OCI-LY3 (cell line): ENCODE results near the gene PRKAR1A.

Source experiments
- H2AFZ ChIP-seq: fragments of 200-600, 300-600 bp; shearing (Covaris generic); 2 replicates; pipeline ENCODE4 v1.6.0; 2014; ENCODE audit warnings: antibody characterized with exemption, low read depth, low read length
- H3K27ac ChIP-seq: fragments of 200-600, 300-600 bp; sonication (generic); 2 replicates; pipeline ENCODE4 v1.5.1; 2014; ENCODE audit warnings: mild to moderate bottlenecking, low read length, moderate library complexity, mixed read lengths
- H3K27me3 ChIP-seq: fragments of 200-600, 300-600 bp; sonication (generic); 2 replicates; pipeline ENCODE4 v1.6.1; 2014; ENCODE audit warnings: low read depth, low read length, mixed read lengths
- H3K36me3 ChIP-seq: fragments of 200-600, 300-600 bp; sonication (generic); replicated peaks from 2 replicates; pipeline ENCODE3; 2014; ENCODE audit warnings: low read depth, low read length, mixed read lengths
- H3K4me1 ChIP-seq: fragments of 300-600, 200-600 bp; sonication (generic); 2 replicates; pipeline ENCODE4 v1.6.1; 2014; ENCODE audit warnings: low read length, mixed read lengths
- H3K4me2 ChIP-seq: fragments of 200-600, 300-600 bp; sonication (generic); 2 replicates; pipeline ENCODE4 v1.6.1; 2014; ENCODE audit warnings: low read length, mixed read lengths
- H3K4me3 ChIP-seq: fragments of 300-600, 200-600 bp; sonication (generic); 2 replicates; pipeline ENCODE4 v1.5.1; 2014; ENCODE audit warnings: antibody characterized with exemption, mild to moderate bottlenecking, low read length, moderate library complexity
- H3K79me2 ChIP-seq: fragments of 300-600, 200-600 bp; shearing (Covaris generic); 2 replicates; pipeline ENCODE4 v1.6.1; 2014; ENCODE audit warnings: mild to moderate bottlenecking, low read length, mixed read lengths
- H3K9ac ChIP-seq: fragments of 300-600, 200-600 bp; shearing (Covaris generic); 2 replicates; pipeline ENCODE4 v1.6.0; 2014; ENCODE audit warnings: mild to moderate bottlenecking, low read length, moderate library complexity
- H3K9me3 ChIP-seq: fragments of 200-600, 300-600 bp; shearing (Covaris generic); 2 replicates; pipeline ENCODE4 v1.6.1; 2014; ENCODE audit warnings: low read length, mixed read lengths; ENCODE audit not compliant: insufficient read depth
- H4K20me1 ChIP-seq: fragments of 200-600, 300-600 bp; sonication (generic); 2 replicates; pipeline ENCODE4 v1.6.1; 2016; ENCODE audit warnings: low read length, mixed read lengths; ENCODE audit not compliant: insufficient read depth
- CTCF ChIP-seq: fragments of 200-600, 300-600 bp; sonication (generic); IDR thresholded peaks from 2 replicates; pipeline ENCODE4 v1.5.1; 2014; ENCODE audit warnings: antibody characterized with exemption, low read length, low read depth
- EZH2phosphoT487 ChIP-seq: fragments of 200-600 bp; shearing (Covaris generic); IDR thresholded peaks from 2 replicates; pipeline ENCODE4 v1.6.1; 2018; ENCODE audit warnings: antibody characterized with exemption, mixed run types, low read depth

The PRKAR1A gene

DNA sequence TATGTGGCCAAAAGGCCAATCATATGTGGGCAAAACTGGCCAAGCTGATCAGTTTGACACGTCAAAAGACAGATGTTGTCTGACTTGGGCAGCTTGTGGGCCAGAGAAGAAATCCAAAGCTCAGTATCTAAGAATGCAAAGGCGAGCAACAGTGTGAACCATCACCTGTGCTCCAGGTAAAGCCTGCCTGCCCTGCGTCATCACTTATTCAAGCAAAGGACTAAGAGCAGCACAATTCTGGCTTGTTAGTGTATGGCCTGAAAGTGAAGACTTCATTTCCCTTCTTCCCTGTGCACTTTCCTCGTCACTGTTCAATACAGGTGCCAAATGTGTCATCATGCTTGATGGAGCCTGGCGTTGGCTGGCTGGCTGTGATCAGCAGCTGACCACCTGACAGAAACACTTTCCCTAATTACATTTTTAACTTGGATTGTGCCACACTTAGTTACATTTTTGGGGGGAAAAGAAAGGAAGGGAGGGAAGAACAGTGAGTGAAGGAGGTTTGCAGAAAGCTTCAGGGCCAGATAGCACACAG, 84.2 kb downstream of the PRKAR1A start:
- no peak overlapping the region for H3K4me2 ChIP-seq
- H3K9ac ChIP-seq = no peak overlapping the region
- H3K27ac ChIP-seq = no peak overlapping the region
- TF ChIP-seq EZH2phosphoT487 = no peak
- TF ChIP-seq CTCF = no peak
- peaks cover under 1% of the 10 kb centered on the region; the same call in 1 of the 2 replicates for H3K4me1 ChIP-seq
- no peak overlapping the region for H2AFZ ChIP-seq
- no peaks in the 10 kb centered on the region for H3K9me3 ChIP-seq
- H3K79me2 ChIP-seq = no peaks in the 10 kb centered on the region
- peaks cover 17% of the 10 kb centered on the region for H3K27me3 ChIP-seq
- H4K20me1 ChIP-seq = no peaks in the 10 kb centered on the region
- no peaks in the 10 kb centered on the region for H3K36me3 ChIP-seq
- no peak overlapping the region for H3K4me3 ChIP-seq

- Histone ChIP-seq H3K79me2 (no peaks in the 10 kb centered on the region), H2AFZ (no peak overlapping the region), H3K4me2 (no peak overlapping the region), H3K9me3 (no peaks in the 10 kb centered on the region), H3K27ac (no peak overlapping the region), H3K4me1 (peaks cover 2% of the 10 kb centered on the region; the same call in 1 of the 2 replicates), H3K4me3 (no peak overlapping the region), H3K36me3 (no peaks in the 10 kb centered on the region), H3K9ac (no peak overlapping the region), H3K27me3 (peaks cover 23% of the 10 kb centered on the region), H4K20me1 (no peaks in the 10 kb centered on the region)
- TF ChIP-seq CTCF (no peak), EZH2phosphoT487 (no peak)
Observed at GRCh38 chr17:68598074-68598473, 85.8 kb downstream of the PRKAR1A start.

DNA sequence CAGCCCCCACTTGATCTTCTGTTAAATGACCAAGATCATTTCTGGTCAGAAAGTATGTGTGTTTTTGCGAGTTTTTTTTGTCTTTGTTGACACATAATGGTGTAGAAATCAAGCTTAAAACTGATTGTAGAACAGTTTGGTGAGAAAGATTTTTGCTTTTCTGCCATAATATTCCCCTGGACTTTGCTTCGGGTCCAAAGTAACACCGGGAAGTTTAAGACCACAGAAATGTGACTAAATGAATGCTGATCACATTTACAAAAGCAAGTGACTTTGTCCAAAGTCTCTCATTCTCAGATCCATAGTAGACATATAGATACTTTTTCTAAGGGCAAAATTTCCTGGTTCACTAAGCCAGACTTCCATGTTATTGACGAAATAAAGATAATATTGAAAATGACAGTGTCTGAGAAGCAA, 86.3 kb downstream of the PRKAR1A start:
- Histone ChIP-seq H3K27ac (no peak overlapping the region), H2AFZ (no peak overlapping the region), H3K36me3 (no peaks in the 10 kb centered on the region), H3K9ac (no peak overlapping the region), H3K4me3 (no peak overlapping the region), H3K27me3 (peaks cover 19% of the 10 kb centered on the region), H3K4me2 (no peak overlapping the region), H3K9me3 (no peaks in the 10 kb centered on the region), H3K4me1 (peaks cover 2% of the 10 kb centered on the region; the same call in 1 of the 2 replicates), H3K79me2 (no peaks in the 10 kb centered on the region), H4K20me1 (no peaks in the 10 kb centered on the region)
- TF ChIP-seq EZH2phosphoT487 = no peak
- TF ChIP-seq CTCF = no peak

DNA sequence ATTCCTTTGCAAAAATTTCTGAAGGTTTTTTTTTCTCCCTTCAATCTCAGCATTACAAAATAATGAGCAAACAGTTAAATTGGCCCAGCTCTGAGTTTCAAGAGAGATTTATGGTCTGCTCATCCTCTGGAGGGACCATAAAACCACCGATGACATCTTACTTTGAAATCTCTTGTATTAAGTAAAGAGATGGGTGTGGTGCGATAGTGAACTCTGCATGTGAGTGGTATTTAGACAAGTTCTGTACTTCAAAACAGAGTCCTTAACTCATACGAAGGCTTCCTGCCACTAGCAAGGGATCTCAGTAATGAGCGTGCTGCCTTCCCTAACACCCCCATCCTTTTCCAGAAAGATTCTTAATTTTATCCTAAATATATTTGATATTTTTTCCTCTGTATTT, 86.9 kb downstream of the PRKAR1A start:
- Histone ChIP-seq H3K4me2 (no peak overlapping the region), H3K36me3 (no peaks in the 10 kb centered on the region), H3K79me2 (no peaks in the 10 kb centered on the region), H3K9me3 (no peaks in the 10 kb centered on the region), H3K27ac (no peak overlapping the region), H3K4me1 (peaks cover 2% of the 10 kb centered on the region; the same call in 1 of the 2 replicates), H3K9ac (no peak overlapping the region), H4K20me1 (no peaks in the 10 kb centered on the region), H3K27me3 (peaks cover 17% of the 10 kb centered on the region), H2AFZ (no peak overlapping the region), H3K4me3 (no peak overlapping the region)
- TF ChIP-seq CTCF = no peak
- no peak for TF ChIP-seq EZH2phosphoT487
